Activated CD4-positive, alpha-beta T cell treated with anti-CD3 and anti-CD28 coated beads, Interleukin-2, amount 10 ng/mL, durations not matched to agents 7 days and 5 days (primary cell): ENCODE data around the gene PIAS3. TPM values are rescaled to one million over a fixed set of nuclear protein-coding genes. Genes with fewer than 3 reads are reported as not detected.

Experiments
- CTCF ChIA-PET: fragments of 350-600 bp; sonication (Branson Sonifier 250); formaldehyde crosslinking; loops from one replicate; lab custom pipeline; 2021; ENCODE audit warnings: antibody characterized with exemption; lab: Charles Lee
- POLR2A ChIA-PET: fragments of 350-600 bp; sonication (Branson Sonifier 250); formaldehyde crosslinking; loops from one replicate; lab custom pipeline; 2021; ENCODE audit warnings: antibody characterized with exemption; lab: Charles Lee
- DNase-seq: peaks from one replicate; pipeline ENCODE4 v3.0.0-alpha.2; 2020
- H3K27ac Mint-ChIP-seq: one replicate; pipeline ENCODE4 v1.8.0; 2021; ENCODE audit warnings: mild to moderate bottlenecking, moderate library complexity, mixed read lengths
- H3K27me3 Mint-ChIP-seq: one replicate; pipeline ENCODE4 v1.8.0; 2021; ENCODE audit warnings: mixed read lengths
- H3K36me3 Mint-ChIP-seq: one replicate; pipeline ENCODE4 v1.8.0; 2021; ENCODE audit warnings: low read depth, mixed read lengths
- H3K4me1 Mint-ChIP-seq: one replicate; pipeline ENCODE4 v1.8.0; 2021; ENCODE audit warnings: mixed read lengths
- H3K4me3 Mint-ChIP-seq: one replicate; pipeline ENCODE4 v1.8.0; 2021; ENCODE audit warnings: mild to moderate bottlenecking, moderate library complexity, mixed read lengths
- H3K9me3 Mint-ChIP-seq: one replicate; pipeline ENCODE4 v1.8.0; 2021; ENCODE audit warnings: mixed read lengths
- total RNA-seq, 2 experiments: library from RNA; stranded (reverse); gene quantifications; one replicate each; pipeline ENCODE4 v1.2.3, GENCODE V29; 2021

Gene PIAS3
- total RNA-seq, 2 experiments from 2014 or later, result 17.9 to 18.8 TPM

DNA sequence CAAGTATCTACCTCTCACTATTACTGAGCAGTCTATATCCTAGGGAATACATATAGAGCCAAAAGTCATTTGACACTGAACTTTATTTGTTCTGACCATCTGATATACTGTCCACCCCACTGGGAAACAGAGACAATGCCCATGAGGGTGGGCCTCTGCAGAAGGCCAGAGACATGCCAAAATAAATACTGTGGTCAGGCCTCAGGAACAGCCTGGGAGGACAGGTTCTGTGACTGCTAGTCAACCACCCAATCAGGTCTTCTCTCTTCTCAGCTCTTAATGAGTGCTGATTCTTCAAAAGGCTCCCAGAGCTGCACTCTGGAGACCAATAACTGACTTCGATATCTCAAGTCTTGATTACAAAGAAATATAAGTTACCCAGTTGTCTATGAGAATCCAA is 32.3 kb upstream of the PIAS3 start:
- no peak overlapping the region for H3K27ac Mint-ChIP-seq
- DNase-seq, result no peak
- no peaks in the 10 kb centered on the region for H3K36me3 Mint-ChIP-seq
- CTCF ChIA-PET, result interaction anchor here (0.6 to 2.9 kb wide), 16 partner anchors 8 to 126 kb away, joined by 3 to 10 read pairs (median 4); no protein-coding TSS in a partner anchor
- H3K9me3 Mint-ChIP-seq, result no peaks in the 10 kb centered on the region
- H3K4me3 Mint-ChIP-seq, result no peak overlapping the region
- POLR2A ChIA-PET, result no interaction called here
- H3K4me1 Mint-ChIP-seq, result peaks cover 4% of the 10 kb centered on the region
- H3K27me3 Mint-ChIP-seq, result no peaks in the 10 kb centered on the region

DNA sequence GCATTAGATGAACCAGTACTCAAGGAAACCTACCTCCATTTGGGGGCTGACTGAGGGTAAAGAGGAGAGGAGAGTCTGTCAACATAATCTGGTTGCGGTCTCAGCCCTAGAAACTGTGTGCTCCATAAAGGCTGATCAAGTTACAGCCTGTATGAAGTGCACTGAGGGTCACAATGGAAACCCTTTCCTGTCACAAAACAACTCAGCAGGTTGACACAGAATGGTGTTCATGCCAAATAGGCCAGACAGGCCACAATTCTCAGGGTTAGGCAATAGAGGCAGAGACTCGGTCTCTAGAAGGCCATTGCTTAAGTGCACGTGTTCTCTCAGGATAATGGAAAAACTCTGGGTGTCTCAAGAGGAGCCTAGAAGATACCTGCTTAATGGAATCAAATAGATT is 30.8 kb upstream of the PIAS3 start:
- no peak overlapping the region for H3K4me3 Mint-ChIP-seq
- H3K36me3 Mint-ChIP-seq, result no peaks in the 10 kb centered on the region
- ChIA-PET CTCF (no interaction called here), POLR2A (no interaction called here)
- no peak overlapping the region for H3K27ac Mint-ChIP-seq
- no peak for DNase-seq
- H3K9me3 Mint-ChIP-seq, result no peaks in the 10 kb centered on the region
- peaks cover 7% of the 10 kb centered on the region for H3K27me3 Mint-ChIP-seq
- H3K4me1 Mint-ChIP-seq, result peaks cover 12% of the 10 kb centered on the region

DNA sequence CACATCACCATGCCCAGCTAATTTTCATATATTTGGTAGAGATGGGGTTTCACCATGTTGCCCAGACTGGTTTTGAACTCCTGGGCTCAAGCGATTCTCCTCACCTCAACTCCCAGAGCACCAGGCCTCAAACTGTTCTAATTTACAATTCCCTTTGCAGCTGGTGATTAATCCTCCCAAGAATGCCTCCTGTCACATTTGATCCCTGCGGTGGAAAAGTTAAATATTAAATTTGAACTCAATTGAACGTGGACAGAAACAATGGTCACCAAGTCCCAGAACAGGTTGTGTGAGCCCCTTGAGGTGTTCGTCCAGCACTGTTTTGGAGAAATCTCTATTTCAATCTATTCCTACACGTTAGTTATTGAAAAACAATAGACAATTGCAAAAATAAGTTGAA is 28.8 kb upstream of the PIAS3 start:
- no peaks in the 10 kb centered on the region for H3K36me3 Mint-ChIP-seq
- ChIA-PET POLR2A (no interaction called here), CTCF (interaction anchor here (1.0 to 10.8 kb wide), 2 partner anchors 17 to 42 kb away, joined by 3 to 63 read pairs; partner anchors contain the start of gene NUDT17)
- H3K4me3 Mint-ChIP-seq, result no peak overlapping the region
- DNase-seq, result no peak
- peaks cover 26% of the 10 kb centered on the region for H3K27me3 Mint-ChIP-seq
- no peaks in the 10 kb centered on the region for H3K9me3 Mint-ChIP-seq
- H3K4me1 Mint-ChIP-seq, result peaks cover 14% of the 10 kb centered on the region
- no peak overlapping the region for H3K27ac Mint-ChIP-seq

GRCh38 chr1:145886816-145887215 is 27.9 kb upstream of the PIAS3 start:
- ChIA-PET CTCF (interaction anchor here (1.0 to 10.8 kb wide), 3 partner anchors 16 to 85 kb away, joined by 3 to 63 read pairs (median 3); partner anchors contain the start of gene NUDT17), POLR2A (no interaction called here)
- no peak overlapping the region for H3K27ac Mint-ChIP-seq

GRCh38 chr1:145886390-145886789 is 27.5 kb upstream of the PIAS3 start:
- H3K4me3 Mint-ChIP-seq, result peak overlapping the region; percentile 77
- ChIA-PET CTCF (interaction anchor here (1.2 to 10.8 kb wide), 3 partner anchors 16 to 84 kb away, joined by 3 to 63 read pairs (median 11); partner anchors contain the start of gene NUDT17), POLR2A (no interaction called here)
- peaks cover 30% of the 10 kb centered on the region for H3K27me3 Mint-ChIP-seq
- H3K27ac Mint-ChIP-seq, result no peak overlapping the region
- H3K4me1 Mint-ChIP-seq, result peaks cover 14% of the 10 kb centered on the region
- H3K36me3 Mint-ChIP-seq, result no peaks in the 10 kb centered on the region
- no peaks in the 10 kb centered on the region for H3K9me3 Mint-ChIP-seq
- no peak for DNase-seq

More at GRCh38 chr1:145886816-145887215, 27.9 kb upstream of the PIAS3 start:
- peaks cover 28% of the 10 kb centered on the region for H3K27me3 Mint-ChIP-seq
- no peak for DNase-seq
- H3K9me3 Mint-ChIP-seq, result no peaks in the 10 kb centered on the region
- H3K4me3 Mint-ChIP-seq, result peak overlapping the region; percentile 56
- H3K36me3 Mint-ChIP-seq, result no peaks in the 10 kb centered on the region
- peaks cover 14% of the 10 kb centered on the region for H3K4me1 Mint-ChIP-seq

DNA sequence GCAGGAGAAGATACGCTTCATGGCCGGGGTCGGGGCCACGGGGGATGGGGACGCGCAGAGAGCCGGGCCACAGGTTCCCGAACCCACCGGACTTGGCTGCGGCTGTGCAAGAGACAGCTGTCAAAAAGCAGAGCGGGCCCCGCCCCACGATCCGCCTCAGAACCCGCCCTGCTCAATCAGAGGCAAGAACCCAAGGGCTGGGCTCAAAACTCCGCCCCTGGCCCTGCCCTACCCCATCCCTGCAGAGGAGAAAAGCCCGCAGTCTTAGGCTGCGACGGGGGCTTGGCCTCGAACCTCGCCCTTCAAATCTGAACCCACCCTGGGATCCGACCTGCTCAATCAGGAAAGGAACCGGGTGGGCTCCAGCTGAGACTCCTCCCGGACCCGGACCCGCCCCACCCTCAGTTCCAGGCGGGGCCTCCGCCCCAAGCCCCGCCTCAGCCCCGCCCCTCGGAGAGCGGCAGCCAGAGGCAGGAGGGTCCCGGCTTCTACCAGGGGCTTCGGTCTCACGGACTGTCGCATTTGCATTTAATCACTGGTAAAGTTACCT is 26.9 kb upstream of the PIAS3 start, which contains the start of gene ANKRD35:
TSS of gene ANKRD35 (minus strand) at position 129 of the 550 bp plus-strand sequence. CDS start at position 21, 108 bp downstream.
- ChIA-PET CTCF (interaction anchor here (0.6 to 10.8 kb wide), 10 partner anchors 10 to 84 kb away, joined by 3 to 63 read pairs (median 4); partner anchors contain the start of genes LIX1L, NUDT17, PIAS3 and RBM8A), POLR2A (no interaction called here)
- peak; percentile 92 for DNase-seq
- no peak within 1 kb of the TSS for H3K27ac Mint-ChIP-seq
- H3K4me3 Mint-ChIP-seq, result peak within 1 kb of the TSS; percentile 77
- H3K27me3 Mint-ChIP-seq, result peaks cover 33% of the 10 kb centered on the region
- H3K36me3 Mint-ChIP-seq, result no peaks in the 10 kb centered on the region
- H3K9me3 Mint-ChIP-seq, result no peaks in the 10 kb centered on the region
- H3K4me1 Mint-ChIP-seq, result peaks cover 14% of the 10 kb centered on the region

DNA sequence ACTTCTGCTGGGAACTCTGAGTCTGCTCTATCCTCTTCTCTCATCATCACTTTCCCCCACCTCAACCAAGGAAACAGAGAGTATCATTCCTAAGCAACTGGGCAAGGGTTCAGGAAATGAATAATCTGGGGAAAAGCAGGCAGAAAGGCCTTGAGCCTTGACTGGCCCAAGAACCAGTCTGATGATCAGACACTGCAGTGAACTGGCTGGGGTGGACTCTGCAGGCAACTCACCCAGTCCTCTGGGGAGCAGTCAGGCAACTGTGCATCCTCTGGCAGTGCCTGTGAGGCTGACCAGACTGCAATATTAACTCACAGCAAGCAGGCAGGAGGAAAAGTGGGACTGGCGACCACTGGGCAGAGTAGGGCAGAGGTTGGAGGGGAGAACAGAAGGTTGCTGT is 25.8 kb upstream of the PIAS3 start:
- POLR2A ChIA-PET, result no interaction called here
- peaks cover 33% of the 10 kb centered on the region for H3K27me3 Mint-ChIP-seq
- H3K4me3 Mint-ChIP-seq, result peak overlapping the region; percentile 77
- CTCF ChIA-PET, result interaction anchor here (0.6 to 10.8 kb wide), 7 partner anchors 7 to 43 kb away, joined by 3 to 63 read pairs (median 4); partner anchors contain the start of genes NUDT17, PIAS3 and RBM8A
- H3K9me3 Mint-ChIP-seq, result no peaks in the 10 kb centered on the region
- H3K27ac Mint-ChIP-seq, result no peak overlapping the region
- DNase-seq, result no peak
- no peaks in the 10 kb centered on the region for H3K36me3 Mint-ChIP-seq
- H3K4me1 Mint-ChIP-seq, result peaks cover 14% of the 10 kb centered on the region

DNA sequence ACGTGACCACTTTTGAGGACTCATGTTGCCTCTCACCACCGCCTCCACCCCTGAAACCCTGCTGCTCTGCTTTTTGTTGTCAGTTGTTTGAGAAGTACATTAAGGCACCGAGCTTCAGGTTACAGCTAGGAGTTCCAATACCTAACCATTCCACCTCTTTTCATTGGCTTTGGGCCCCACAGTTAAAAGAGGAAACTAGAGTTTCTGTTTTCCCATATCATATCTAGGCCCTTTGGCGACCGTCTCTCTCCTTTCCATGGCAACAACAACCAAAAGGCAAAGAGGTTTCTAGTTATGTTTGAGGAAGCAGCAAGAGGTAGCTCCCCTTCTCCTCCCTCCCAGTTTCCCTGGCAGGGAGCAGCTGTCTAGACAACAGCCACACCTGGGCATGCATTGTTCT is 20.9 kb upstream of the PIAS3 start:
- Mint-ChIP-seq H3K4me1 (peaks cover 2% of the 10 kb centered on the region), H3K9me3 (no peaks in the 10 kb centered on the region), H3K27me3 (peaks cover 39% of the 10 kb centered on the region), H3K36me3 (no peaks in the 10 kb centered on the region), H3K27ac (no peak overlapping the region), H3K4me3 (no peak overlapping the region)
- CTCF ChIA-PET, result interaction anchor here (1.2 to 10.8 kb wide), 3 partner anchors 9 to 16 kb away, joined by 3 to 63 read pairs (median 10); no protein-coding TSS in a partner anchor
- DNase-seq, result no peak
- POLR2A ChIA-PET, result no interaction called here

DNA sequence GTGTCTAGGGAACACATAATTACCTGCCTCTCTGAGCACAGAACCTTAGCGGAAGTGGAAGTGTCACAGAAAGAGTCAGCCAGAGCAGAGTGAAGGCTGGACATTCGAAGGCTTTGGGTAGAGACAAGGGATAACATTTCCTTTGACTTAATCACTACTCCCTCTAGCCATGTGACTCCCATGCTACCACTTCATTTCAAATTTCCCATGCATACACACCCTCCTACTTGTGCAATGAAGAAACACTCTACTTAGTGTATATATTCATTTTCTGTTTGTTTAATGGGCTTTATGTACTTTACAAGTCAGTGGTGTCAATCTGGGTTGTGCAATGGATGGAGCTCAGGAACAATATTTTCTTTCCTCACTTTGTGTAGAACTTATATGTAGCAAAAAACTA is 19.8 kb upstream of the PIAS3 start:
- CTCF ChIA-PET, result interaction anchor here (0.9 to 10.8 kb wide), 3 partner anchors 8 to 15 kb away, joined by 3 to 63 read pairs (median 3); no protein-coding TSS in a partner anchor
- Mint-ChIP-seq H3K4me1 (no peaks in the 10 kb centered on the region), H3K9me3 (no peaks in the 10 kb centered on the region), H3K27ac (no peak overlapping the region), H3K36me3 (no peaks in the 10 kb centered on the region), H3K4me3 (no peak overlapping the region), H3K27me3 (peaks cover 36% of the 10 kb centered on the region)
- no peak for DNase-seq
- POLR2A ChIA-PET, result no interaction called here

- ChIA-PET CTCF (interaction anchor here (0.9 kb wide), 1 partner anchor 32 kb away, joined by 4 read pairs; the partner anchor contains the start of gene NUDT17), POLR2A (no interaction called here)
- Mint-ChIP-seq H3K27me3 (peaks cover 36% of the 10 kb centered on the region), H3K4me1 (peaks cover 1% of the 10 kb centered on the region), H3K27ac (no peak overlapping the region), H3K4me3 (no peak overlapping the region), H3K9me3 (no peaks in the 10 kb centered on the region), H3K36me3 (no peaks in the 10 kb centered on the region)
- no peak for DNase-seq
These were observed 19.1 kb upstream of the PIAS3 start for GRCh38 chr1:145877923-145878486.

DNA sequence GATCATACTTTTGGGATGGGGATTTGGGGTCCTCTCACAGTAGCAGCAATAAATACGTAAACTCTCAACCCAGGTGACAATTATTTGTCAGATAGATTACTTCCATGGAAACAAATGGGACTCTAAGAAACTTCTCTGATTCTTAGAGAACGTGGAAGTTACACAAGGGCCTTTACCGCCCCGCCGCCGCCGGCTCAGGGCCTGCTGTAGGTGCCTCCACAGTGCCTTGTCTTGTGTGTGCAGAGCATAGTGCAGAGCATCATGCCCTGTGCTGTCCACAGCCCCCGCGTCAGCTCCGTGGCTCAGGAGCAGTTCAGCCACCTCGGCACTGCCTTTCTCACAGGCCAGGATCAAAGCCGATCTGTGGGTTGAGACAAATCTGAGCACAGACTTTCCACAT is 15.8 kb upstream of the PIAS3 start:
- H3K27me3 Mint-ChIP-seq, result peaks cover 38% of the 10 kb centered on the region
- CTCF ChIA-PET, result interaction anchor here (0.7 to 1.5 kb wide), 4 partner anchors 9 to 29 kb away, joined by 3 to 4 read pairs (median 4); partner anchors contain the start of genes NUDT17 and PIAS3

GRCh38 chr1:145871994-145872924 is 13.4 kb upstream of the PIAS3 start:
- no peaks in the 10 kb centered on the region for H3K9me3 Mint-ChIP-seq
- ChIA-PET CTCF (interaction anchor here (1.0 to 6.8 kb wide), 8 partner anchors 9 to 55 kb away, joined by 3 to 63 read pairs (median 8); partner anchors contain the start of genes ANKRD35, NUDT17, PIAS3 and RBM8A), POLR2A (interaction anchor here (0.6 to 1.1 kb wide), 2 partner anchors 13 to 16 kb away, joined by 3 read pairs; no protein-coding TSS in a partner anchor)
- peak overlapping the region; percentile 66 for H3K4me3 Mint-ChIP-seq
- H3K27ac Mint-ChIP-seq, result peak overlapping the region; percentile 63
- peaks cover 50% of the 10 kb centered on the region for H3K27me3 Mint-ChIP-seq
- peak; percentile 49 for DNase-seq
- H3K4me1 Mint-ChIP-seq, result peaks cover 18% of the 10 kb centered on the region
- no peaks in the 10 kb centered on the region for H3K36me3 Mint-ChIP-seq

More for the DNA sequence above, 15.8 kb upstream of the PIAS3 start:
- H3K27ac Mint-ChIP-seq, result no peak overlapping the region
- peaks cover 18% of the 10 kb centered on the region for H3K4me1 Mint-ChIP-seq
- no peaks in the 10 kb centered on the region for H3K36me3 Mint-ChIP-seq
- no peaks in the 10 kb centered on the region for H3K9me3 Mint-ChIP-seq
- POLR2A ChIA-PET, result no interaction called here
- no peak overlapping the region for H3K4me3 Mint-ChIP-seq
- no peak for DNase-seq
